ENCODE data around the gene CD86.
"Not testable (repeated sequence)": the region's sequence is repeated elsewhere in the genome, so short reads cannot be mapped to it uniquely, and the experiment has no call there.

The CD86 gene

GRCh38 chr3:122104515-122105194 is 49.5 kb downstream of the CD86 start:
- H3K9me3 Mint-ChIP-seq: no peaks in the 10 kb centered on the region

DNA sequence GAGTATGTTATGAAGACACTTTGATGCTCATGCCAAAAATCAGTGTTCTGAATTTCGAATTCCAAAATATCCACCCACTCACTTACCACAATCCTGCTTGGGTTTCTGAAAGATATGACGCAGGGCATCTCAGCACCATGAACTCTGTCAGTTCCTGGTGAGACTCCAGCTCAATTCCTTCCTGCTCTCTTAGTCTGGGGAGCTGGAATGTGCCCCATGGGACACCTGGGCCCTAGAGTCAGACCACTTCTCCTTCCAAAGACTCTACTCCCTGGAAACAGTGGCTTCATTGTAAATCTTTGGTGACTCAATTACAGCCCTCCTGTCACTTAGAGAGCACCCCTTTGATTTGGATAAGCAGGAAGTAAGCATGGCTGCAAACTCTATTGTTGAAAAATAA is 50.5 kb downstream of the CD86 start:
- Mint-ChIP-seq H3K4me1 (ENCODE audit: low read depth) (peaks cover 25% of the 10 kb centered on the region), H3K27ac (no peak overlapping the region), H3K27me3 (ENCODE audit: low read depth) (no peaks in the 10 kb centered on the region), H3K36me3 (ENCODE audit: low read depth) (no peaks in the 10 kb centered on the region), H3K4me3 (no peak overlapping the region), H3K9me3 (no peaks in the 10 kb centered on the region)
- no peak for DNase-seq (ENCODE audit: low spot score)

More at GRCh38 chr3:122104515-122105194, 49.5 kb downstream of the CD86 start:
- Mint-ChIP-seq H3K4me3 (no peak overlapping the region), H3K27me3 (ENCODE audit: low read depth) (no peaks in the 10 kb centered on the region), H3K27ac (no peak overlapping the region), H3K36me3 (ENCODE audit: low read depth) (no peaks in the 10 kb centered on the region), H3K4me1 (ENCODE audit: low read depth) (peaks cover 26% of the 10 kb centered on the region)
- no peak for DNase-seq (ENCODE audit: low spot score)

DNA sequence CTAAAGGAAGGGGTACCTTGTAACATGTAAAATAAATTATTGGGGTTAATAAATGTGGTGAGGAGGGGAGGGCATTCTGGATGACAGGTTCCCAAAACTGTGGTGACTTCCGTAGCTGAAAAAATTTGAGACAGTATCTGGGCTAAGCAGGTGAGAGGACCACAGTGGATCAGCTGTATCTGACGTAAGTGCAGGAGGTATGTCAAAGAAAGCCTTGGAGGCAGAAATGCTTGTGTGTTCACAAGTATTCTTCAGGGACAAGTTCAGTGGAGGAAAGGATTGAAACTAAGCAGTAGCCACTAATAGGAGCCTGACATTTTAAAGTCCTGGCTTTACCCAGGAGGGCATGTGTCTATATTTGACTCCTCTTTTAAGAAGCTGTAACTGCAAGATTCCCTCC is 52.0 kb downstream of the CD86 start:
- Mint-ChIP-seq H3K27me3 (ENCODE audit: low read depth) (no peaks in the 10 kb centered on the region), H3K36me3 (ENCODE audit: low read depth) (peaks cover 4% of the 10 kb centered on the region), H3K4me1 (ENCODE audit: low read depth) (peaks cover 11% of the 10 kb centered on the region), H3K9me3 (no peaks in the 10 kb centered on the region), H3K27ac (no peak overlapping the region), H3K4me3 (no peak overlapping the region)
- DNase-seq (ENCODE audit: low spot score): no peak

- Mint-ChIP-seq H3K4me1 (ENCODE audit: low read depth) (no peaks in the 10 kb centered on the region), H3K9me3 (peaks cover 5% of the 10 kb centered on the region), H3K27me3 (ENCODE audit: low read depth) (no peaks in the 10 kb centered on the region), H3K36me3 (ENCODE audit: low read depth) (peaks cover 7% of the 10 kb centered on the region), H3K4me3 (no peak overlapping the region), H3K27ac (no peak overlapping the region)
- DNase-seq (ENCODE audit: low spot score): no peak
Observed at GRCh38 chr3:122111974-122112373, 56.8 kb downstream of the CD86 start.

DNA sequence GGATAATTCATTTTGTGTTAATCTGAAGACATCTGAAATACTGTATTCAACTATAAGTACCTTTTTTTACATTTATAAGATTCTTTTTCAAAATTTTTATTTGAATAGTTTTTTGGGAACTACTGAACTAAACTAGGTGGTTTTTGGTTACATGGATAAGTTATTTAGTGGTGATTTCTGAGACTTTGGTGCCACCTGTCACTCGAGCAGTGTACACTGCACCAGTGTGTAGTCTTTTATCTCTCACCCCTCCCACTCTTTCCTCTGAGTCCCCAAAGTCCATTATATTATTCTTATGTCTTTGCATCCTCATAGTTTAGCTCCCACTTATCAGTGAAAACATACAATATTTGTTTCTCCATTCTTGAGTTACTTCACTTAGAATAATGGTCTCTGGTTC is 57.6 kb downstream of the CD86 start:
- Mint-ChIP-seq H3K4me3 (no peak overlapping the region), H3K27ac (no peak overlapping the region), H3K9me3 (peaks cover 5% of the 10 kb centered on the region), H3K36me3 (ENCODE audit: low read depth) (peaks cover 7% of the 10 kb centered on the region), H3K27me3 (ENCODE audit: low read depth) (no peaks in the 10 kb centered on the region), H3K4me1 (ENCODE audit: low read depth) (no peaks in the 10 kb centered on the region)
- DNase-seq (ENCODE audit: low spot score): no peak

GRCh38 chr3:122123850-122124249 is 68.7 kb downstream of the CD86 start:
- H3K36me3 Mint-ChIP-seq (ENCODE audit: low read depth): peaks cover 15% of the 10 kb centered on the region
- H3K9me3 Mint-ChIP-seq: peaks cover 22% of the 10 kb centered on the region
- no peak overlapping the region for H3K27ac Mint-ChIP-seq
- H3K27me3 Mint-ChIP-seq (ENCODE audit: low read depth): peaks cover 6% of the 10 kb centered on the region
- DNase-seq (ENCODE audit: low spot score): no peak
- peaks cover 3% of the 10 kb centered on the region for H3K4me1 Mint-ChIP-seq (ENCODE audit: low read depth)
- no peak overlapping the region for H3K4me3 Mint-ChIP-seq

DNA sequence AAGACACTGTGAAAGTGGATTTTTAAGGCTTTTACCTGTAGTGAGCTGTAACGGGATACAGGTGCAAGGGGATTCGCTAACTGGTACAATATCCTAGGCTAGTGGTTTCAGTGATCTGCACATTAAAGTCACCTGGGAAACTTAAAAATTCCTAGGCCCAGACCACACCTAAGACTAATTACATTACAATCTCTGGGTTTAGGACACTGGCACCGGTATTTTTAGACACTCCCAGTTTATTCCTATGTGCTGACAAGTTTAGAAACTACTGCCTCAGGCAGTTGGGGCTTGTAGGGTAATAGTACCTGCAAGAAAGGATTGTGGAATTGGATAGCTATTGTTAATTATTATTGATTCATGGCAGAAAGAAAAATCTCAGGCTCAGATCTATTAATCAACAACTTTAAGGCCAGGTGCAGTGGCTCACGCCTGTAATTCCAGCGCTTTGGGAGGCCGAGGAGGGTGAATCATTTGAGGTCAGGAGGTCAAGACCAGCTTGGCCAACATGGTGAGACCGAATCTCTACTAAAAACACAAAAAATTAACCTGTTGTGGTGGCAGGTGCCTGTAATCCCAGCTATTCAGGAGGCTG is 77.9 kb downstream of the CD86 start:
- H3K27me3 Mint-ChIP-seq (ENCODE audit: low read depth): peaks cover 8% of the 10 kb centered on the region
- no peak overlapping the region for H3K27ac Mint-ChIP-seq
- H3K4me3 Mint-ChIP-seq: no peak overlapping the region
- H3K9me3 Mint-ChIP-seq: peaks cover 3% of the 10 kb centered on the region
- peaks cover 4% of the 10 kb centered on the region for H3K4me1 Mint-ChIP-seq (ENCODE audit: low read depth)
- DNase-seq (ENCODE audit: low spot score): no peak
- H3K36me3 Mint-ChIP-seq (ENCODE audit: low read depth): no peaks in the 10 kb centered on the region

DNA sequence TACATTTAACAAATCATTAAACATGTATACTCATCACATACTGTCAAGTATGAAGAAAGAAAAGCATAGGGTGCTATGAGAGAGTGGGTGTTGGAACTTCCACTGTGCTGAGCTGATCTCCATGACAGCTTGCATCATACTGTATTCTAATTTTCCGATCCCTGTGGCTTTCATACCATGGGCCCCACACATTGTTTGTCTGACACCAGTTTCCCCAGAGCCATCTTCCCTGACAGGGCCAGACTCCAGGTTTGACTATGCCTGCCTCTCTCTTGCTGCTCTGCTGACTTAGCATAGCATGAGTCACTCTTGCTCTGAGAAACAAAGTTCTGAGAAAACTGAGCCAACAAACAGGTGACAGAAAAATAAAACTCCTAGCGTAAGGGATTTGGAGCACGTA is 91.3 kb downstream of the CD86 start:
- H3K36me3 Mint-ChIP-seq (ENCODE audit: low read depth): peaks cover 4% of the 10 kb centered on the region
- H3K27ac Mint-ChIP-seq: peak overlapping the region; percentile 67
- H3K27me3 Mint-ChIP-seq (ENCODE audit: low read depth): no peaks in the 10 kb centered on the region
- peak; percentile 90 for DNase-seq (ENCODE audit: low spot score)
- H3K4me1 Mint-ChIP-seq (ENCODE audit: low read depth): peaks cover 29% of the 10 kb centered on the region
- H3K9me3 Mint-ChIP-seq: peaks cover 19% of the 10 kb centered on the region
- H3K4me3 Mint-ChIP-seq: peak overlapping the region; percentile 40

DNA sequence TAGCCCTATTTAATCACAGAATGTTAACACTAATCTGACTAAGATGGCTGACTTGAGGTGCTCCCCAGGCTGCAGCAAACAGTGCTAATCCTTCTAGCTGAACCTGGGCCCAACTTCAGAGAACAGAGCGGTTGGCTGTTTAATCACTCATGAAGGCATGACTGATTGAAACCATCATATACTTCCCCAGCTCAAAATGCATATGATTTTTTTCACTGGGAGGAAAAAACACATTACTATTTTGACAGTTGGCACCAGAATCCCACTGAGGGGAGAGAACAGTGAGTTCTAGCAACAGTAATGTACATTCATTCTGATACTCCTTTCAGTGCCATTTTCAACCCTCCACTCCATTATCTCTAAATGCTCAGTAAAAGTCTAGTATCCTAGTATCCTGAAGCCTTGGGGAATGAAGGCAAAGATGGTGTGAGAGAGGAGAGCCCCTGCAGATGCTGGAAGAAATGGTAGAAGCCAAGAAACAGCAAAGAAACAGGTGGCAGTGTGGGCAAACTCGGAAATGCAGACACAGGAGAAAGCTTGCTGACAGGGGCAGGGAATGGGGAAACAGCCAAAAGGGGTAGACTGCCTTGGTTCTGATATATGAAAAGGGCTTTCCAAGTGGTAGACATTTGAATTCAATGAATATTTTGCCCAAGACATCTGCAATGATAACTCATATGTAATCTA is 93.9 kb downstream of the CD86 start:
- peak overlapping the region; percentile 62 for H3K27ac Mint-ChIP-seq
- H3K4me3 Mint-ChIP-seq: no peak overlapping the region
- DNase-seq (ENCODE audit: low spot score): no peak
- H3K9me3 Mint-ChIP-seq: peaks cover 26% of the 10 kb centered on the region
- peaks cover 29% of the 10 kb centered on the region for H3K4me1 Mint-ChIP-seq (ENCODE audit: low read depth)
- no peaks in the 10 kb centered on the region for H3K27me3 Mint-ChIP-seq (ENCODE audit: low read depth)
- H3K36me3 Mint-ChIP-seq (ENCODE audit: low read depth): peaks cover 6% of the 10 kb centered on the region

GRCh38 chr3:122151480-122151879 is 96.3 kb downstream of the CD86 start:
- Mint-ChIP-seq H3K27ac (no peak overlapping the region), H3K9me3 (peaks cover 48% of the 10 kb centered on the region), H3K4me1 (ENCODE audit: low read depth) (peaks cover 25% of the 10 kb centered on the region), H3K4me3 (no peak overlapping the region), H3K27me3 (ENCODE audit: low read depth) (no peaks in the 10 kb centered on the region), H3K36me3 (ENCODE audit: low read depth) (peaks cover 13% of the 10 kb centered on the region)
- DNase-seq (ENCODE audit: low spot score): no peak

DNA sequence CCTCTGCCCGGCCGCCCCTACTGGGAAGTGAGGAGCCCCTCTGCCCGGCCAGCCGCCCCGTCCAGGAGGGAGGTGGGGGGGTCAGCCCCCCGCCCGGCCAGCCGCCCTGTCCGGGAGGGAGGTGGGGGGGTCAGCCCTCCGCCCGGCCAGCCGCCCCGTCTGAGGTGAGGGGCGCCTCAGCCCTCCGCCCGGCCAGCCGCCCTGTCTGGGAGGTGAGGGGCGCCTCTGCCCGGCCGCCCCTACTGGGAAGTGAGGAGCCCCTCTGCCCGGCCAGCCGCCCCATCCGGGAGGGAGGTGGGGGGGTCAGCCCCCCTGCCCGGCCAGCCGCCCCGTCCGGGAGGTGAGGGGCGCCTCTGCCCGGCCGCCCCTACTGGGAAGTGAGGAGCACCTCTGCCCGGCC is 109.8 kb downstream of the CD86 start:
- DNase-seq (ENCODE audit: low spot score); H3K4me1 Mint-ChIP-seq (ENCODE audit: low read depth); H3K36me3 Mint-ChIP-seq (ENCODE audit: low read depth); H3K27ac Mint-ChIP-seq; H3K4me3 Mint-ChIP-seq; H3K27me3 Mint-ChIP-seq (ENCODE audit: low read depth): not testable (repeated sequence)
- peaks cover 21% of the 10 kb centered on the region for H3K9me3 Mint-ChIP-seq

DNA sequence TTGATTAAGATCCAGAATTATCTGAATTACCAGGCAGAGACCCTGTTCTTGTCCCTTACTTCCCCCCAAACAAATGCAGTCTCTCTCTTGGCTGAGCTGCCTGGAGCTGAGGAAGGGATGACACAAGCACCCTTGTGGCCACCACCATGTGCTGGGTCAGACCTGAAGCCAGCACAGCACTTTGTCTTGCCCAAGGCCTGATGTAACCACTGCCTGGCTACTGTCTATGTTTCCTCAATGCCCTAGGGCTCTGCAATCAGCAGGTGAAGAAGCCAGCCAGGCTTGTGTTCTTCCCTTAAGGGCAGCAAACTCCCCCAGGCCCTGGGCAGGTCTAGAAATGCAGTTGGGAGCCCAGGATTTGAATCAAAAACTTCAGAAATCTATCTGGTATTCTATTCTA is 112.5 kb downstream of the CD86 start:
- no peaks in the 10 kb centered on the region for H3K4me1 Mint-ChIP-seq (ENCODE audit: low read depth)
- no peak overlapping the region for H3K27ac Mint-ChIP-seq
- H3K4me3 Mint-ChIP-seq: no peak overlapping the region
- DNase-seq (ENCODE audit: low spot score): no peak
- no peaks in the 10 kb centered on the region for H3K36me3 Mint-ChIP-seq (ENCODE audit: low read depth)
- H3K9me3 Mint-ChIP-seq: peaks cover 7% of the 10 kb centered on the region
- no peaks in the 10 kb centered on the region for H3K27me3 Mint-ChIP-seq (ENCODE audit: low read depth)

DNA sequence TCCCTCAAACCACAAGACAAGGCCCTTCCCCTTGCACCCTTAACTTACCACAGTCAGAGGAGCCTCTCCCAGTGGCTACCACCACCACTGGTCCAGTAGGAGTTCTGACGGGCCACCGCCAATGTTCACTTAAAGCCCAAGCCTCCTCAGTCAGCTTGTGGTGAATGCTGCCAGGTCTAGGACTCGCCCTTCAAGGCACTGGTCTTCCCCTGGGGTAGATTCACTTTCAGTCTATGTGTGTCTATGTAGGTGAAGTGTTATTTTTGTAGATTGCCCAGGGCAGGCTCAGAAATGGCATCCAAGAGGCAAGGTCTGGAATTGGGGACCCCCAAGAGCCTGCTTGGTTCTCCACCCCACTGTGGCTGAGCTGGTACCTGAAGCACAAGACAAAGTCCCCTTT is 112.9 kb downstream of the CD86 start:
- Mint-ChIP-seq H3K36me3 (ENCODE audit: low read depth) (no peaks in the 10 kb centered on the region), H3K9me3 (peaks cover 11% of the 10 kb centered on the region), H3K27ac (no peak overlapping the region), H3K4me1 (ENCODE audit: low read depth) (no peaks in the 10 kb centered on the region), H3K4me3 (no peak overlapping the region), H3K27me3 (ENCODE audit: low read depth) (no peaks in the 10 kb centered on the region)
- DNase-seq (ENCODE audit: low spot score): no peak

- Mint-ChIP-seq H3K9me3 (peaks cover 15% of the 10 kb centered on the region), H3K4me1 (ENCODE audit: low read depth) (no peaks in the 10 kb centered on the region), H3K4me3 (no peak overlapping the region), H3K36me3 (ENCODE audit: low read depth) (no peaks in the 10 kb centered on the region), H3K27me3 (ENCODE audit: low read depth) (peaks cover 4% of the 10 kb centered on the region), H3K27ac (no peak overlapping the region)
- DNase-seq (ENCODE audit: low spot score): no peak
Observed at GRCh38 chr3:122169911-122170310, 114.7 kb downstream of the CD86 start.

All from T-helper 2 cell treated with Interferon-gamma antibody and Interleukin-4, amounts not matched to agents 5 μg/mL and 100 μg/mL, for 36 hours (primary cell).